HCEC 1CT (cell line): Measurements from ENCODE around the gene RTN4IP1.
"Not testable (repeated sequence)": the region's sequence is repeated elsewhere in the genome, so short reads cannot be mapped to it uniquely, and the experiment has no call there.

Source experiments
- DNase-seq: peaks from one replicate; pipeline ENCODE4 v3.0.0-alpha.2; 2017

RTN4IP1 gene

DNA sequence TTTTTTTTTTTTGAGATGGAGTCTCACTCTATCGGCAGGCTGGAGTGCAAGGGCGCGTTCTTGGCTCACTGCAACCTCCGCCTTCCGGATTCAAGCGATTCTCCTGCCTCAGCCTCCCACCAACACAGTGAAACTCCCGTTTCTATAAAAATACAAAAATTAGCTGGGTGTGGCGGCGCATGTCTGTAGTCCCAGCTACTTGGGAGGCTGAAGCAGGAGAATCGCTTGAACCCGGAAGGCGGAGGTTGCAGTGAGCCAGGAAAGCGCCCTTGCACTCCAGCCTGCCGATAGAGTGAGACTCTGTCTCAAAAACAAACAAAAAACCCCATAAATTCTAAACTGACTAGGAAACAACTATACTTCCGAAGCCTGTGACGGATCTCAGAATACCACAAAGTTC lies 1.5 kb downstream of the RTN4IP1 start:
- not testable (repeated sequence) for DNase-seq

DNA sequence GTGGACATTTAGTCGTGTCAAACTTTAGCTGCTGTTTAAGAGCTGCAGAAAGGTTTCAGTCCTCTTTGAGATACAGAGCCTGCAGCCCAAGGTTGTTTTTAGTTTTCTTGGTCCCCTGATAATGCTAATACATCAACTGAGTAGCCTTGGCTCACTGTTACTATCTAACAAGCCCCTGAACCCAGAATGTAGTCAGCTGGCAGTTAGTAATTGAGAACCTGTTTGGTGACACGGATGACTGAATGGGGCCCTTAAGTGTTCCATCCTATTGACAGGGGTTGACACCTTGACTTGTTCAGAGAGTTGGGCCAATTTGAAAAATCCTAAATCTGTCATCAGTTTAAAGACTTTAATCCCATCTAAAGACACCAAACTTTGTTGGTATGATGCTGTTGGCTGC lies 2.8 kb downstream of the RTN4IP1 start:
- DNase-seq, result no peak

DNA sequence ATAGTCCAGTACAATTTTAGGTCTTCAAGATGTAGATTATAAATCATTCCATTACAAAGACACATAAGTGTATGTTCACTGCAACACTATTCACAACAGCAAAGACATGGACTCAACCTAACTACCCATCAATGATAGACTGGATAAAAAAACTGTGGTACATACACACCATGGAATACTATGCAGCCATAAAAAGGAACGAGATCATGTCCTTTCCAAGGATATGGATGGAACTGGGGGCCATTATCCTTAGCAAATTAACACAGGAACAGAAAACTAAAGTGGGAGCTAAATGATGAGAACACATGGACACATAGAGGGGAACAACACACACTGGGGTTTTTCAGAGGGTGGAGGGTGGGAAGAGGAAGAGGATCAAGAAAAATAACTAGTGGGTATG lies 6.3 kb downstream of the RTN4IP1 start:
- no peak for DNase-seq

DNA sequence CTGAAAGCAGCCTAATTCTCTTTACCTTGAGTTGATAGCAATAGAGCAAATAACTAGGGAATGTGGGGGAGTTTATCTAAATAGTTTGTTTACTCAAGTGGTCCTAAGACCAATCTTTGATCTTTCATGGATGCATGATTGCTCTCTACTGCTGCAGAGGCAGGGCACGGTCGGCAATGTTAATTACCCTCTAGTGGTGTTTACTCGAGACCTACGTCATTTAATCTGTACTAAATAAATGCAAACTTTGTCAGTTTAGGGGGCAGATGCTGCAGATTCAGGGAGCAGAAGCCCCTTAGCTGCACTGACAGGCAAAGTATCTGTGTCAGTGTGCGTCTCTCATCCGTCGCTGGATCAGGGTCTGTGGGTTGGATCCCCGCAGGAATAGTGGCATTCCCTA lies 6.9 kb downstream of the RTN4IP1 start:
- DNase-seq, result no peak

DNA sequence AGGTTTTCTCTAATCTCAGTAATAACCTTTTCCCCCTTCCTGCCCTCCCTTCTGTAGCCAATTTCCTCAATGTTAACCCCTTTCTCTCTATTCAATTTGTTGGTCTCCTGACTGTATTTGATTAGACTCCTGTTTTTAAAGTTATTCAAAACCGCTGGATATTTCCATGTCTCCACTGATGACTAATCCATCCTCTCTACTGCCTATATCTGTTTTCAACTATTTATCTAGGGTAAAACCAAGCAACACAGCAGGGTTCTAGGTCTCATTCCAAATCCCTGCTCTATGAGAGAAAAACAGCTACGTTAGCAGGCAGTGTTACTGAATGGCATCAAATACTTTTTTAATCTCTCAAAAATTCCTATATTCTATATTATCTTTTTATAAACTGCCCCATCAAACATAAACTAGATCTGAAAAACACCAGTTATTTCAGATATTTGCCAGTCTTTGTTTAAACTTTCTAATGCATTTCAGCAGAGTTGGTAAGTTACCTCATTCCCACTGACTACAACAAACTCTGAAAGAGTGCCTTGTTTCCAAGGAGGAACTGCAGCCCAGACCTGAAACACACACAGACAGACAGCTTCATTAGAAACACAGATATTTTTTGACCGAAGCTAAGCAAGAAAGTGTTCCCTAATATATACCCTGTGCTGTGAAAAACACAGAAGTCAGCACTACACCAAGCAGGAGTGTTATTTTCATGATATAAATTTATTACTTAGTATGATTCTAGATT lies 8.2 kb downstream of the RTN4IP1 start:
- no peak for DNase-seq

DNA sequence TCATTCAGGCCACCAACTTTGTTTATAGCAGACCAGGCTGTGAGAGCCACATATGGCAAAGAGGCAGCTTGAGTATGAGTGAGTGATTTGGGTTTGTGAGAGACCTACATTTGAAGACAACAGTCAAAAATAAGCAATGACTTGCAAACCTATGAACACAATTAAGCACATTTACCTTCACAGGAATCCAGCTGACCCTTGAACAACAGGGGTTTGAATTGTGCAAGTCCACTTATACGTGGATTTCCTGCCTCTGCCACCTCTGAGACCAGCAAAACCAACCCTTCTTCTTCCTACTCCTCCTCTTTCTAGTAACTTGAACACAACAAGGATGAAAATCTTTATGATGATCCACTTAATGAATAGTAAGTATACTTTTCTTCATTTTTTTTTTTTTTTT lies 10.1 kb downstream of the RTN4IP1 start:
- no peak for DNase-seq

DNA sequence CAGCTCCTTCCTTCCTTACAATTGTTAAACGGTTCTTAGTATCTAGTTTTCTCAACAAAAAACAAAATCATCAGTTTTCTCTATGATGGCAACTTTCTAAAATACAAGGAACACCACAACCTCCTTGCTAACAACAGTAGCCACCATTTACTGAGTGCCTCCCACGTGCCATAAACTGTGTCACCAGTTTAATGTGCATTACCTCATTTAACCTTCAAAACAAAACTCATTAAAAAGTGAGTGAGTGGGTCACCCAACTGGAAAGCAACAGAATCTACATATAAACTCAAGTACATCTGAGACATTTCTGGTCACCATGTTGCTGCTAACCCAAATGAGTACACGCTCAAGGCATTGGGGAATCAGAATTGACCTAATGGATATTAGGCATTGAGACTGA lies 11.0 kb downstream of the RTN4IP1 start:
- no peak for DNase-seq

DNA sequence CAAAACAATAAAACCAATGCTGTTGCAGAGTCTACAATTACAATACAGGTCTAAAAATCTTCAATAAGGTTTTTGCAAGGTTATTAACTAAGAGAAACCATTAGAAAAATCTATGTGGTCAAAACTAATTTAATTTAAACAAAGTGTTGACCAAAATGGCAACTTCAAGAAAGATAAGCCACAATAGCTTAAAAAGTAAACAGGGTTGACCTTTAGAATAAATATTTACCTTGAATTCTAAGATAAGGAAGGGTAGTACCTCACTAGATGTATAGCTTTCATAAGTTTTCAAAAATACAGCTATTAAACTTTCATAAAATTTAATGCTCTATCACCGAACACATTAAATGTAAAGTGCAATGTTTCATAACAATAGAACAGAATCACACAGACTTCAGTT lies 11.4 kb downstream of the RTN4IP1 start:
- no peak for DNase-seq

DNA sequence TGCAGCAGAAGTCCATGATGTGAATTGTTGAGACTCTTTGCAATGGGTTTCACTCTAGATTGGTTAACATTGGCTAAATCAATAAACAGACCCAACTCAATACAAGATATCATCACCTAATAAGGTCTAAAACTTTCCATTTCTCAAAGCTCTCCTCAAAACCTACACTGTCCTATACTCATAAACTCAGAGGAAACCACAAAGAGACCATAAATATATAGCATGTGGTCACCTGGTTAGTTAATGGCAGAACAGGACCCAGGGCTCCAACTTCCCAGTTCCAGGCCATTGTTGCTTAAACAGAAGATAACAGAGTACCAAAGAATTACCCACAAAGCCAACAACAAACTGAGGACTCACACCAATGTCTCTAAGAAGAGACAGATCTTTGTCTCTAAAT lies 12.0 kb downstream of the RTN4IP1 start:
- no peak for DNase-seq

DNA sequence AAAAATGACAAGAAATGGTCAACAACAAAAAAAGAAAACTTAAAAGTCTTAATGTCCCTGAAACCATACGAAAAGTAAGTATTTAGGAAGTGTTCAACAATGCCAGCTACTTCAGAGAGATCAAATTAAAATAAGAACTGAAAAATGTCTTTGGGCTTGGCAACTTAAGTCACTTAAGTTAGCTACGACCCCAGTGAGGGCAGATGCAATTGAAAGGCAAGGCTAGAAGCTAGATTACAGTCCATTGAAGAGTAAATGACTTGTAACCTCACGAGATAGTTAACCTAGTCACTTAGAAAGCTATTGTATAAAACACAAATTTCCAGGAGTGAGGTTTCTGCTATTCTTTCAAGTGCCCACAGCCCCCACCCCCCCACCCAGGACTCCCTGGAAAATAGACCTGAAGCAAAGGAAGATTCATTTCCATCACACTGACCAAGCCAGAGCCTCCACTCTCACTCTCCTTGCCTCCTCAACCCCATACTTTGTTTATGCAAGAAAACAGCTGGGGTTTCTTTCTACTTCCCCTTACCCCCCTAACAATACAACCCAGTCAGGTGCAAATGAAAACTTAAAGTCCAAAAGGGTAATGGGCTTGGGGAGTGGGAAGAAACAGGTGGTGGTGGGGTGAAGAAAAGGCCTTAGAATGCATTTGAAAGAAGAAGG lies 14.6 kb downstream of the RTN4IP1 start:
- no peak for DNase-seq

DNA sequence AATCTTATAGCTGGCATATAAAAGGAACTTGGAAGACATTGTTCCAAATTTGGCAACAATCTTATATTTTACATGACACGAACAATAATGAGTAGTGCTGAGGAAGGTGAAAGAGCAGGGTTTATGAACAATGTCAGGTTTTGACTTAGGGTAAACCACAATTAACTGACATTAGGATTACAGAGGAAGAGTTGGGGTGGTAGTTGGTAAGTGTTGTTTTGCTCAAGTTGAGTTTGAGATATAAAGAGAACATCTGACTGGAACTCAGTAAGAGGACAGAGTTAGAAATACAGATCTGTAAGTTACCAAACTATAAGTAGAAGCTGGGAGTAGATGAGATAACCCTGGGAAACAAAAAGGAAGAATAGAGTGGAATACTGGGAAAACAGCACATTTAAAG lies 15.1 kb downstream of the RTN4IP1 start:
- no peak for DNase-seq

DNA sequence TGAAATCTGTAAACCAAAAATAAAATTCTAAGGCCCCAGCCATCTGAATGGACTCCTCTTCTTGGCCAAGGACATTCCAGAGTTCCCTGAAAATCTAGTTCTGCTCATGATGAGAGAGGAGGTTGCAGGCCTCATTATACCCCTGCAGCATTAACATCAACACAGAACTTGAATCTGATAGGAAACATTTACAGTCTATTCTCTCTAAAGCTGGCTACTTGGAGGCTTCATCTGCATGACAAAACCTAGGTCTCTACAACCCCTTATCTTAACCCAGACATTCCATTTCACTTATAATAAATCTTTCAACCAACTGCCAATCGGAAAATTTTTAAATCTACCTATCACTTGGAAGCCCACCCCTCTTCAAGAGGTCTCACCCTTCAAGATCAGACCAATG lies 15.7 kb downstream of the RTN4IP1 start:
- DNase-seq, result no peak

DNA sequence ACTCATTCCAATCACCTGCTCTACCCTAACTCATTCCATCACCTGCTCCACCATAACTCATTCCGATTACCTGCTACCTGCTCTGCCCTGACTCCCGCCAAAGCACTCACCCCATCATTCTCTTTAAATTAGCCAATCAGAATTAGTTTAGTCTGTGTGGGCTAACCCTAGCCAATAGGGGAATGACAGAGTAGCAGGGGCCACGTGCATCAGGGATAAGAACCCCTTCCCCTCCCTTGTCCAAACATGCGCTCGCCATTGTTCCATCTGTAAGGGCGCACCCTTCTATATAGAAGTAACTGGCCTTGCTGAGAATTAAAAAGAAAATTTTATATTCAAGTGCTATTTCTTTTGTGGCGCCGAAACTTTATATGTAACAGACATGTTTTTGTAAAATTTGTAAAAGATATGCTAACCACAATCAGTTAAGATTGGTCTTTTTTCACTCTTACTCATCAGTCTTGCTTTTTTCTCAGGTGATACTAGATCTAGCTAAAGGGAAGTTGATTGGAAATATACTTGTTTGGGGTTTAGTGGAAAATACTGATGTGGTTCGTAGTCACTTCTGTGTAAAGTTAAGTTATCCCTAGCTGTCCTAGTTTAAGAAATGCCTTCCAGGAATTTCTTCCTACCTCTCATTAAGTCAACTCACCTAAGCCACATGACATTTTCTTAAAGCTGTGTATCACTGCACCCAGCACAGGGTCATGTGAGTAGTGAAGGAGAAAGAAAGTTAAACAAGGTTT lies 16.5 kb downstream of the RTN4IP1 start:
- DNase-seq, result no peak

DNA sequence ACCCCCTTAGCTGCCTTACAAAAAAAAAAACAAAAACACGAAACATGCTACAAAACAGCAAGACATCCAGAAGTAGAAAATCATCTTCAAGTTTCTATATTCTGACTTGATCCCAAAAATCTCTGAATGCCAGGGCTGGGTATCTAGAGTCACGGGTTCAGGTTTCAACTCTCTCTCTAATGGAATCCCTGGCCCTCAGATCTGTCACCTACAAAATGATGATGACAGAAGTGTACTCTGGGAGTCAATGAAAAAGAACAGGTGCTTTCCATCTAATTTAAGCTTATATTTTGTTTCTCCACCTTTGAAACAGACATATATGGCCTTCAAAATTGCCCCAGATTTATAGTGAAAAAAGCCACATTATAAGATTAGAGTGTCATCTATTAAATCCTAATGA lies 18.3 kb downstream of the RTN4IP1 start:
- DNase-seq, result no peak

DNA sequence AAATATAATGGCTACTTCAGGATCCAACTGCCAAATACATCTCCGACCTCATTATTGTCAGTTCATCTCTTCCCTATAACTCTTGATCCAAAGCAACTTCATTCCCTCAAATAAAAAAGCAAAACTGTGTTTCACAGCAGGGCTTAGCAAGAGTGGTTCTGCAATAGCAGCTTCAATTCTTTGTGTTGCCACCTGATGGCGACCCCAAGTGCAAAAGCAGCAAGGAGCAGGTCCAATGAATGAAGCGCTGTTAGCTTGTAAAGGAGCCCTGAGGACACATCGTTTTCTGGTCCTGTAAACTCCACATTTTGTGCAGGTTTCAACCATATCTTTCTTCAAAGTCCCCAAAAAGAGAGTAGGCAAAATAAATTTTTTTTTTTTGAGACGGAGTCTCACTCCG lies 19.6 kb downstream of the RTN4IP1 start:
- DNase-seq, result no peak

DNA sequence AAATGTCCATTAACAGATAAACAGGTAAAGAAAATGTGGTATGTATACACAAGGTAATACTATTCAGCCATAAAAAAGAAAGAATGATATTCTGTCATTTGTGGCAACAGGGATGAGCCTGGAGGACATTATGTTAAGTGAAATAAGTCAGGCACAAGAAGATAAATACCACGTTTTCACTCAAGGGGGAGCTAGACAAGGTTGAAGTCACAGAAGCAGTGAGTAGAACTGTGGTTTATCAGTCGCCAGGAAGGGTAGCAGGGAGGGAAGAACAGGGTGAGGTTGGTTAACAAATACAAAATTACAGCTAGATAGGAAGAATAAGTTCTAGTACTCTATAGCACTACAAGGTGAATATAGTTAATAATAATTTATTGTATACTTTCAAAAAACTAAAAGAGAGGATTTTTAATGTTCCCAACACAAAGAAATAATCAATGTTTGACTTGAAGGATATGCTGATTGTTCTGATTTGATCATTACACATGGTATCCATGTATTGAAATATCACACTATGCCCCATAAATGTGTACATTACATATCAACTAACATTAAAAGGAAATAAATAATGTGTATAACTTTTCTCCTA lies 21.1 kb downstream of the RTN4IP1 start:
- peak; percentile 49 for DNase-seq

DNA sequence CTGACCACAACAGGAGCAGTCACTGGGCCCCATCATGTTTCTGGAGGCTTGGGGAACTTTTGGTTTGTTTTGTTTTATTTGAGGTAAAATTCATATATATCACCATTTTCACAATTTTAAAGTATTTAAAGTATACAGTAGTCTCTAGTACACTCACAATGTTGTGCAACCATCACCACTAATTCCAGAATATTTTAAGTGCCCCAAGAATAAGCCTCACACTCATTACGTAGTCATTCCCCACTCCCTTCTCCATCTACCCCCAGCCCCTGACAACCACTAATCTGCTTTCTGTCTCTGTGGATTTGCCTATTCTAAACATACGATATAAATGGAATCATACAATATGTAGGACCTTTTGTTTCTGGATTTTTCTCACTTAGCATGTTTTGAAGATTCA lies 29.0 kb downstream of the RTN4IP1 start:
- peak; percentile 37 for DNase-seq

DNA sequence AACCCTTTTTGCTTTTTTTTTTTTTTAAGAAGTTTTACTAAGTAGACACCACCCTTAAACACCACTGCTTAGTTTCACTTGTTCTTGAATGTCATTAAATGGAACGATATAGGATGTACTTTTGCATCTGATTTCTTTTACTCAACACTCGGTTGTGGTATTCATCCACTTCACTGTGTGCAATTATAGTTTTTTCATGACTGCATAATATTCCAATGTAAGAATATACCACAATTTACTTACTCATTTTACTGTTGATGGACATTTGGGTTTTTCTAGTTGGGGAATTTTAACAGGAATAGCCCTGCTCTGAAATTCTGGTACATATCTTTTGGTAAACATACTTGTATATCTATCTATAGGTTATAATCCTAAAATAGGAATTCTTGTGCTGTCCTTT lies 29.9 kb downstream of the RTN4IP1 start:
- DNase-seq, result no peak

DNA sequence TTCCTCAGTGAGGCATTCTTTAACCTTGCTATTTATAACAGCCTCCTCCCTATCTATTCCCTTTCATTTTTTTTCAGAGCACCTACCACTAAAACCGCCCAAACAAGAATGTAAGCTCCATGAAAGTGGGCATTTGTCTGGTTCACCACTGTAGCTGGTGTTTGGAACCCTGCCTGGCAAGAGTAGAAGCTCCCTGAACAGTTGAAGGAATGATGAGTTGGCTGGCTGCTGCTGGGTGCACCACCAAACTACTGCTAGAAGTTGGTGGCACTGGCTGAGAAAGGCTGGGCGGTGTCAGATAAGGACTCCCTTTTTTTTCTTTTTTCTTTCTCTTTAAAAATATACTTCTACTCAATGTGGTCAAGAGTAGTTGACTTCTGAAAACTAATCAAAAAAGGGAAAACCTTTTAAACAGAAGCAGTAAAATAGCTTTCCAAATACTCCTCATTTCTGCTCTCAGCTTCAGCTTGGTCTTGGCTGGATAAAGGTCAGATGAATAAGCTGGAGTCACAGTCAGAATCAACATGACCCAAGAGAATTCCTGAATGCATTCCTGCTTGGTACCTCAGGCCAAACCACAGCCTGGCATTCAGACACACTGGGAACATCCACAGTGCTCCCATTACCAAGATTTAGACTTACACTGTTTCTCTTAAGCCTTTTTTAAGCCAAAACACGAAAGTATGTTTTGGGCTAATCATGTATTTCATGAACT lies 38.0 kb downstream of the RTN4IP1 start:
- peak; percentile 91 for DNase-seq

DNA sequence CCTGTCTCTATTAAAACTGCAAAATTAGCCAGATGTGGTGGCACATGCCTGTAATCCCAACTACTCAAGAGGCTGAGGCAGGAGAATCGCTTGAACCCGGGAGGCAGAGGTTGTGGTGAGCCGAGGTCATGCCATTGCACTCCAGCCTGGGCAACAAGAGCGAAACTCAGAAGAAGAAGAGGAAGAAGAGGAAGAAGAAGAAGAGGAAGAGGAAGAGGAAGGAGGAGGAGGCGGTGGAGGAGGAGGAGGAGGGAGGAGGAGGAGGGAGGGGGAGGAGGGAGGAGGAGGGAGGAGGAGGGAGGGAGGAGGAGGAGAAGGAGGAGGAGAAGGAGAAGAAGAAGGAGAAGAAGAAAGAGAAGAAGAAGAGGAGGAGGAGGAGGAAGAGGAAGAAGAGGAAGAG lies 40.4 kb downstream of the RTN4IP1 start:
- not testable (repeated sequence) for DNase-seq

DNA sequence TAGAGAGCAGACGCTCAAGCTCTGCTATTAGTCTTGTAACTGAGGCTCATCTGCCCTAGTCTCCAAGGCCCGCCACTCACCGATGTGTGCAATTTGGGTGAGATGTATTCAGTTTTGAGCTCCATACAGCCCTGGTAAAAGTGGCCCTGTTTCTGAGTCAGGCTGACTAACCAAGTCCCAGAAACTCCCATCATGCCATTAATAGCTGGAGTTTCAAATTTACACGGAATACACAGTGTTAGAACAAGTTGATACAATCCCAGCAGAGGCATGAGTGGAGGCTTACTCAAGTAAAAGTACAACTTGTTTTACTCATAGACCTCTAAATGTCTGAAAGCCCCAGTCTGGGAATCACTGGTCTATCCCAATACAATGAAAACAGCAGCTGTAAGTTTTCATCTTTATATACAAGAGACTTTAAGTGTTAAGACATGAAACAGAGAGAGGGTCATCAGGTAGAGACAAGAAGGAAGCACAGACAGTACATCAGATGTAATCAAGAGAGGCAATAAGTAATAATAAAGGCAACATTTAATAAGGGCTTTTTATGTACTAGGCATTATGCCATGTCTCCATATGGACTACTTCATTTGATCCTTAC lies 42.4 kb downstream of the RTN4IP1 start:
- peak; percentile 9 for DNase-seq

DNA sequence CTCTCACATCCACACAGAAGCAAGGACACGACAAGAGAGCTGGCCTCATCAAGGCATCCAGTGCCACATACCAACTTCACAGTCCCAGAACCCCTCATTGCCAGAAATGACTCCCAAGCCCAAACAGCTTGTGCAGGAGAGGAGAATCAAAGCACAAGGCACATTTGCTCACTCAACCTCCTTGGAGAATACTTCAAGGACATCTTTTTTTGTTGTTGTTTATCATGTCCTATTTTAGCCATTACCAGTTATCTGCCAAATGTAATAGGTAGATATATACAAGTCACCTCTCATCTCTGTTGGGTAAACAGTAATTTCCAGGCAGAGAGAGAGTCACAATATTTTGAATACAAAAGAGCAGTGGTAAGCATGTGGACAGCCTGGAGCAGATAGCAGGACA lies 47.8 kb downstream of the RTN4IP1 start:
- DNase-seq, result no peak

DNA sequence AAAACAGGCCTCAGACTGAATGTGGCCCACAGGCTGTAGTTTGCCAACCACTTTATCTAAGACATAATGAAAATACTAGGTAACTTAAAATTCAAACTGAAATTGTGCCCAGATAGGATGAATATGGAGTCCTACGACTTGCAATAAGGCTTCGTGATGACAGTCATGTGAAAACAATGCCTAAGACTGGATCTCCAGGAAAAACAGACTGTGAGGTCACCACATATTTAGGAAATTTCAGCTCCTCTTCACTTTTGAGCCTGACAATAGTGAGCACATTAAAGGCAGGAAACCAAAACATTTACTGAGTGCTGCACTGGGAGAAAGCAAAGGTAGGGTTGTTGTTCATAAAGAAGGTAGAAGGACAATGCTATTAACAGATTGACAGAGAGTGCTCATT lies 50.0 kb downstream of the RTN4IP1 start:
- no peak for DNase-seq
